Embryonic facial prominence (tissue), 1 donor: ENCODE results near the gene DNAAF8.

Experiments used
- DNase-seq: peaks from one replicate; pipeline ENCODE4 v3.0.0-alpha.2; 2016; ENCODE audit errors: extremely low spot score

The DNAAF8 gene

GRCh38 chr16:4734063-4734729 is at the start of gene DNAAF8, which contains the start of gene ANKS3:
TSS of gene DNAAF8 (plus strand) at chr16:4734537. CDS start at chr16:4736515, 1,978 bp downstream.
TSS of gene ANKS3 (minus strand) at chr16:4734271. CDS start at chr16:4730149, 4,122 bp downstream.
- DNase-seq, result peak; percentile 79

GRCh38 chr16:4684763-4685162 is 49.6 kb upstream of the DNAAF8 start:
- no peak for DNase-seq

- no peak for DNase-seq
These were observed 49.0 kb upstream of the DNAAF8 start for GRCh38 chr16:4685292-4685691.

- no peak for DNase-seq
These were observed 48.4 kb upstream of the DNAAF8 start for GRCh38 chr16:4685776-4686496.

- DNase-seq, result no peak
These were observed 47.7 kb upstream of the DNAAF8 start for GRCh38 chr16:4686497-4687210.

GRCh38 chr16:4687416-4687815 is 46.9 kb upstream of the DNAAF8 start:
- DNase-seq, result no peak

GRCh38 chr16:4687946-4688673 is 46.2 kb upstream of the DNAAF8 start:
- no peak for DNase-seq

- no peak for DNase-seq
These were observed 45.7 kb upstream of the DNAAF8 start for GRCh38 chr16:4688674-4689045.

- no peak for DNase-seq
These were observed 45.2 kb upstream of the DNAAF8 start for GRCh38 chr16:4689091-4689671.

- no peak for DNase-seq
These were observed 44.3 kb upstream of the DNAAF8 start for GRCh38 chr16:4689864-4690704.

- no peak for DNase-seq
These were observed 43.2 kb upstream of the DNAAF8 start for GRCh38 chr16:4690946-4691665.

- DNase-seq, result no peak
These were observed 42.5 kb upstream of the DNAAF8 start for GRCh38 chr16:4691666-4692412.

GRCh38 chr16:4692460-4693295 is 41.7 kb upstream of the DNAAF8 start:
- no peak for DNase-seq

GRCh38 chr16:4693296-4693955 is 40.9 kb upstream of the DNAAF8 start, which contains the start of gene NUDT16L1:
TSS of gene NUDT16L1 (plus strand) at chr16:4693562. CDS start at chr16:4693727, 165 bp downstream.
- peak; percentile 91 for DNase-seq

- DNase-seq, result no peak
These were observed 40.2 kb upstream of the DNAAF8 start for GRCh38 chr16:4693956-4694641.

GRCh38 chr16:4694642-4695451 is 39.5 kb upstream of the DNAAF8 start:
- no peak for DNase-seq
